Activated CD4-positive, alpha-beta memory T cell treated with anti-CD3 and anti-CD28 coated beads for 36 hours (primary cell): Measurements from ENCODE around the gene SLC7A5. TPM values are rescaled to one million over a fixed set of nuclear protein-coding genes. Genes with fewer than 3 reads are reported as not detected.
"Not testable (repeated sequence)": the region's sequence is repeated elsewhere in the genome, so short reads cannot be mapped to it uniquely, and the experiment has no call there.

Experiments used
- CTCF ChIA-PET: fragments of 350-600 bp; sonication (Branson Sonifier 250); formaldehyde crosslinking; loops from one replicate; lab custom pipeline; 2021; ENCODE audit warnings: antibody characterized with exemption, inconsistent platforms; lab: Charles Lee
- POLR2A ChIA-PET: fragments of 350-600 bp; sonication (Branson Sonifier 250); formaldehyde crosslinking; loops from one replicate; lab custom pipeline; 2021; ENCODE audit warnings: antibody characterized with exemption; lab: Charles Lee
- DNase-seq: peaks from one replicate; pipeline ENCODE4 v3.0.0-alpha.2; 2020
- H3K27ac Mint-ChIP-seq: one replicate; pipeline ENCODE4 v1.8.0; 2021; ENCODE audit warnings: mixed read lengths
- H3K27me3 Mint-ChIP-seq: one replicate; pipeline ENCODE4 v1.8.0; 2021; ENCODE audit warnings: mixed read lengths
- H3K36me3 Mint-ChIP-seq: one replicate; pipeline ENCODE4 v1.8.0; 2021; ENCODE audit warnings: mixed read lengths
- H3K4me1 Mint-ChIP-seq: one replicate; pipeline ENCODE4 v1.8.0; 2021; ENCODE audit warnings: low read depth, mixed read lengths
- H3K4me3 Mint-ChIP-seq: one replicate; pipeline ENCODE4 v1.8.0; 2021; ENCODE audit warnings: mild to moderate bottlenecking, mixed read lengths
- H3K9me3 Mint-ChIP-seq: one replicate; pipeline ENCODE4 v1.8.0; 2021; ENCODE audit warnings: mixed read lengths
- intact Hi-C: fragments of 100-400 bp; cut with micrococcal nuclease; formaldehyde crosslinking; loops from one replicate; pipeline ENCODE4 v1.15.1; 2023
- total RNA-seq, 2 experiments: library from RNA; stranded (reverse); gene quantifications; one replicate each; pipeline ENCODE4 v1.2.3, GENCODE V29; 2021

SLC7A5 gene
- total RNA-seq, 2 experiments from 2014 or later, result 262 TPM

DNA sequence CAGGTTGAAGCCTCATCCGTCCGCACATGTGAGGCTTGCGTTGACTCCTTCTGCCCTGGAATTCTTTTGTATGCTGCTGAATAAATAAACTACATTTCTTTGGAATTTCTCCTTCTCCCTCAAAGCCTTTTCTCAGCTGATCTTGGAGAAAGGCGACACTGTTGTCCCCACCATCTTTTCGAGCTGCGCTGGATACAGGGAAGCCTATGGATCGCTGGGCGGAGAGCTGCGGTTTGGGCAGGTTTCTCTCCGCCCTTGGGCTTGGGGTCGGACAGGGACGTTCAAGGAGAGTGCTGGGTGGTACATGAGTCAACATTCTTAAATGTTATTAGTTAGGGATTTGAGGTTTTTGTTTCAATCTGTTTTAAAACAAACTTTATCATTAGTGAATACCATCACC, 31.2 kb upstream of the SLC7A5 start:
- H3K4me3 Mint-ChIP-seq, H3K27me3 Mint-ChIP-seq, POLR2A ChIA-PET, DNase-seq, H3K36me3 Mint-ChIP-seq, H3K27ac Mint-ChIP-seq, H3K9me3 Mint-ChIP-seq: not testable (repeated sequence)
- CTCF ChIA-PET, result interaction anchor here (1.0 to 1.9 kb wide), 2 partner anchors 8 to 51 kb away, joined by 3 to 5 read pairs; no protein-coding TSS in a partner anchor
- peaks cover 43% of the 10 kb centered on the region for H3K4me1 Mint-ChIP-seq
- intact Hi-C loops, result loop anchor here (10.0 kb wide), 1 partner anchor 46 kb away; no protein-coding TSS in a partner anchor

DNA sequence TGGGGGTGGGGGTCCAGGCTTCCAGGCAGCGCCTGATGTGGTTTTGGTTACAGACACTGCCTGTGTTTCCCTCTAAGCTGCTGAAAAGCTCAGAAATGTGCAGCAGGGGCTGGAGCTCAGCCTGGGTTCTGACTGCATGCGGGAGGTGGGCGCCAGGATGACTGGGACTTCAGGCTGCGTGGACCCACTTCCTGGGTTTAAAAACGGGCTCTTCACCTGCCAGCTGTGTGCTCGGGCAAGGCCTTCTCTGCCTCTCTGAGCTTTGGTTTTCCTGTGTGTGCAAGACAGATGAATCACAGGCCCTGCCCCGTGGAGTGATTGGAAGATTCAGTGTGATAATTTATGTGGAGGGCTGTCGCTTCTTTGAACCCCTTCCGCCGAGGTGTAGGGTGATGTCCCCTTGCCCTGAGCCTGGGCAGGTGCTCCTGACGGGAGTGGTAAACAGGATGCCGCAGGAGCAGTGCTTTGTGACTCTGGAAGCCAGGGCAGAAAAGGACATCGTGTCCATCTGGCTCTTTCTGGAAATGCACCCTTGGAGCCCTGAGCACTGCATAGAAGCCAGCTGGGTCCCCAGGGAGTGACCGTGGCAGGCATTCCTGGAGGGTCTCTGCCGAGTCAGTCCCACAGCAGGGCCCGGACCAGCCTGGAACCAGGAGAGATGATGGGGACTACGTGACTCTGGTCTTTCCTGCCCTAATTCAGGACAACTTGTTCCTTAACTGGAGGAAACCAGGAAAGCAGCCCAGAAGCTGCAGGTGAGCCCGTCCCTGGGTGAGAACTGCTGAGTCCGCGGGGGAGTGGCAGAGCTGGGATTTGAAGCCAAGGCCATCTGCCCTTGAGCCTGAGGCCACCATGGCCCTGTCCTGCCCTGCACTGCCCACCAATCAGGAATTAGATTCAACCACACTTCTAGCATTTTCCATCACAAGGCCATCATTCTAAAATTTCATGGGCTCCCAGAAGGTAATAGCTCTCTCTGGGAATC, 28.5 kb upstream of the SLC7A5 start:
- CTCF ChIA-PET, result interaction anchor here (0.7 to 5.4 kb wide), 8 partner anchors 8 to 195 kb away, joined by 3 to 56 read pairs (median 8); no protein-coding TSS in a partner anchor
- peak overlapping the region; percentile 73 for H3K4me3 Mint-ChIP-seq
- H3K27me3 Mint-ChIP-seq, result no peaks in the 10 kb centered on the region
- peak overlapping the region; percentile 99 for H3K27ac Mint-ChIP-seq
- POLR2A ChIA-PET, result interaction anchor here (1.5 to 5.7 kb wide), 4 partner anchors 23 to 129 kb away, joined by 3 to 103 read pairs (median 50); partner anchors contain the start of gene SLC7A5
- peak; percentile 85 for DNase-seq
- no peaks in the 10 kb centered on the region for H3K9me3 Mint-ChIP-seq
- peaks cover 56% of the 10 kb centered on the region for H3K4me1 Mint-ChIP-seq
- H3K36me3 Mint-ChIP-seq, result no peaks in the 10 kb centered on the region
- intact Hi-C loops, result loop anchor here (2.0 kb wide), 1 partner anchor 59 kb away; no protein-coding TSS in a partner anchor

DNA sequence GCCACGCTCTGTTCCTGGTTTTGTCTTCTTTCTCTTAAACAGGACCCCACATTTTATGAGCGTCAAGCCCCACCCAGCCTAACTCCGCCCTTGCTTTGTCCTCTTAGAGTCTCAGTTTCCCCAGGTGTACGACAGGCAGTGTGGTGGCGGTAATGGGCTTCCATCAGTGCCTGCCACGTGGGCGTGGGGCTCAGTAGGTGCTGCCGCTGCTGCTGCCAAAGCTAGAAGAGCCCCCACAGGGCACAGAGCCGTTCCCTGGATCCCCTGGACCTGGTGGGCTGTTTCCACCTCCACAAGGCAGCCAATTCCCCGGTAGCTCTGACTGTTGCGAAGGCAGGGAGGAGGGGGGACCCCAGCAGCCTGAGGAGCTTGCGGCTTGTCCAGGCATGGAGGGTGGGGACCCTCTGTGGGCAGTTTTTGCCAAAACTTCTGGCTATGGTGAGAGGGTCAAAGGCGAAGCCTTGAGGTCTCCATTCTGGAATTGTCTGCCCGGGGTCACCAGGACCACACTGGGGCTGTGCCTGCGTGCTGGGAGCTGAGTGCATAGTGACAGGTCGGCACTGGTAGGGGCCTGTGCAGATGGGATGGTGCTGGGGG, 27.7 kb upstream of the SLC7A5 start:
- ChIA-PET POLR2A (interaction anchor here (1.5 to 5.7 kb wide), 4 partner anchors 22 to 128 kb away, joined by 3 to 103 read pairs (median 50); partner anchors contain the start of gene SLC7A5), CTCF (interaction anchor here (0.7 to 5.4 kb wide), 8 partner anchors 9 to 194 kb away, joined by 3 to 56 read pairs (median 8); no protein-coding TSS in a partner anchor)
- peak overlapping the region; percentile 73 for H3K4me3 Mint-ChIP-seq
- peak overlapping the region; percentile 99 for H3K27ac Mint-ChIP-seq
- DNase-seq, H3K9me3 Mint-ChIP-seq, H3K27me3 Mint-ChIP-seq, H3K36me3 Mint-ChIP-seq: not testable (repeated sequence)
- H3K4me1 Mint-ChIP-seq, result peaks cover 51% of the 10 kb centered on the region
- intact Hi-C loops, result loop anchor here (2.0 kb wide), 1 partner anchor 60 kb away; no protein-coding TSS in a partner anchor

DNA sequence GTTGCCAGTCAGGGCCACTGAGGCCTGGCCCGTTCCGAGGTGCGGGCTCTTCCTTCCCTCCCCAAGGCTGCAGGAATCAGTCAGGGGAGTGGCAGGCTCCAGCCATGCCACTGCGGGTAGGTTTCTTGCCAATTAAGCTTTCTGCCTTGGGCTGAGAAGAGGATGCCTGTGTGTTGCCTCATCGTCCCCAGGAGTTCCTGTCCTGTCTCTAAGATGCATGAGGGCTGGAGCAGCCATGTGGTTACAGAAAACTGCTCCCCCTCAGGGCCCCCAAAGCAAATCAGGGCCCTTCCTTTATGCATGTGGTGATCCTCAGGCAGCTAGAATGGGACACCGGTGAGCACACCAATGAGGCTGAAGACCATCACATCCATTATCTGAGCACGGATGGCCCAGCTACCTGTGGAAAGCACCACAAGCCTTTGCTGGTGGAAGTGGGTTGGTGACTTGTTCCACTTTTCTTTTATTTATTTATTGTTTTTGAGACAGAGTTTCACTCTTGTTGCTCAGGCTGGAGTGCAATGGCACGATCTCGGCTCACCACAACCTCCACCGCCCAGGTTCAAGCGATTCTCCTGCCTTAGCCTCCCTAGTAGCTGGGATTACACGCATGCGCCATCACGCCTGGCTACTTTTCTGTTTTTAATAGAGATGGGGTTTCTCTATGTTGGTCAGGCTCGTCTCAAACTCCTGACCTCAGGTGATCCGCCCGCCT, 27.0 kb upstream of the SLC7A5 start:
- H3K27ac Mint-ChIP-seq, result peak overlapping the region; percentile 99
- peak; percentile 49 for DNase-seq
- not testable (repeated sequence) for H3K27me3 Mint-ChIP-seq, H3K9me3 Mint-ChIP-seq, H3K36me3 Mint-ChIP-seq
- intact Hi-C loops, result loop anchor here (2.0 kb wide), 1 partner anchor 60 kb away; no protein-coding TSS in a partner anchor
- H3K4me3 Mint-ChIP-seq, result peak overlapping the region; percentile 73
- peaks cover 51% of the 10 kb centered on the region for H3K4me1 Mint-ChIP-seq
- ChIA-PET POLR2A (interaction anchor here (1.0 to 5.7 kb wide), 5 partner anchors 21 to 695 kb away, joined by 3 to 103 read pairs (median 36); partner anchors contain the start of genes BANP and SLC7A5), CTCF (interaction anchor here (0.9 to 5.4 kb wide), 12 partner anchors 9 to 116 kb away, joined by 3 to 56 read pairs (median 8); partner anchors contain the start of gene SLC7A5)

DNA sequence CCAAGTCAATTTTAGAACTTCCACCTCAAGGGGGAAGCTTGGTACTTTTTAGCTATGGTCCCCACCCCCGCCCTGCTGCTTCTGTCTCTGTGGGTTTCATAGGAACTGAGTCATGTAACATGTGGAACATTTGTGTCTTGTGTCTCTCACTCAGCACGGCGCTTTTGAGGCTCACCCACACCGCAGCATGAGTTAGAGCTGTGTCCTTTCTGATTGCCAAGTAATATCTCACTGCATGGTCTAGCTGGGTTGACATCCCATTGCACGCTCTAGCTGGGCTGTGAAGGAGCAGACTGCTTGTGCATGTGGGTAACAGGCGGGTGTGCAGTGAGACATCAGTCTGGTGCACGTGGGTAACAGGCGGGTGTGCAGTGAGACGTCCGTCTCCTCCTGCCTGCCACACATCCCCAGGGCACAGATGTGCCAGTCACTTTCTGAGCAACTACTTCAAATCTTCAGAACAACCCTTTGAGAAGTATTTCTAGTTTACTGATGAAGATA, 26.4 kb upstream of the SLC7A5 start:
- DNase-seq, result peak; percentile 96
- Mint-ChIP-seq H3K36me3 (no peaks in the 10 kb centered on the region), H3K9me3 (no peaks in the 10 kb centered on the region), H3K4me3 (peak overlapping the region; percentile 58), H3K27ac (peak overlapping the region; percentile 99), H3K27me3 (no peaks in the 10 kb centered on the region), H3K4me1 (peaks cover 51% of the 10 kb centered on the region)
- POLR2A ChIA-PET, result interaction anchor here (1.0 to 5.7 kb wide), 5 partner anchors 21 to 696 kb away, joined by 3 to 103 read pairs (median 36); partner anchors contain the start of genes BANP and SLC7A5
- CTCF ChIA-PET, result interaction anchor here (0.7 to 5.4 kb wide), 10 partner anchors 12 to 127 kb away, joined by 3 to 56 read pairs (median 8); partner anchors contain the start of gene SLC7A5
- intact Hi-C loops, result loop anchor here (1.0 to 2.0 kb wide), 6 partner anchors 14 to 118 kb away; partner anchors contain the start of gene BANP

DNA sequence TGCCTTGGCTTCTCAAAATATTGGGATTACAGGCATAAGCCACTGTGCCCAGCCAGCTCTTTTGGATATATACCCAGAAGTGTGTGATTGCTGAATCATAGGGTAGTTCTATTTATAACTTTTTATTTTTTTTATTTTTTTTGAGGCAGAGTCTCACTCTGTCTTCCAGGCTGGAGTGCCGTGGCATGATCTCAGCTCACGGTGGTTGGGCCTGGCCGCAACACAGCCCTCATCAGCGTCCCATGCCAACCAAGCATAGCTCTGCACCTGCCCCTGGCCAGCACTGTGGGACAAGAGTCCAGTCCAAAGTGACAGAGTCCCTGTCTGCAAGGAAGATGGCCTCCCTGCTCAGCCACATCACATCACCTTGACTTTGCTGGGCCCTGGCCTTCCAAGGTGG, 24.7 kb upstream of the SLC7A5 start:
- intact Hi-C loops, result loop anchor here (2.0 kb wide), 1 partner anchor 57 kb away; the partner anchor contains the start of gene BANP
- H3K4me3 Mint-ChIP-seq, H3K27ac Mint-ChIP-seq, H3K27me3 Mint-ChIP-seq, H3K36me3 Mint-ChIP-seq, DNase-seq, H3K9me3 Mint-ChIP-seq: not testable (repeated sequence)
- ChIA-PET POLR2A (interaction anchor here (0.6 to 5.7 kb wide), 3 partner anchors 19 to 129 kb away, joined by 3 to 103 read pairs (median 65); partner anchors contain the start of gene SLC7A5), CTCF (interaction anchor here (1.1 kb wide), 1 partner anchor 23 kb away, joined by 3 read pairs; no protein-coding TSS in a partner anchor)
- peaks cover 56% of the 10 kb centered on the region for H3K4me1 Mint-ChIP-seq

DNA sequence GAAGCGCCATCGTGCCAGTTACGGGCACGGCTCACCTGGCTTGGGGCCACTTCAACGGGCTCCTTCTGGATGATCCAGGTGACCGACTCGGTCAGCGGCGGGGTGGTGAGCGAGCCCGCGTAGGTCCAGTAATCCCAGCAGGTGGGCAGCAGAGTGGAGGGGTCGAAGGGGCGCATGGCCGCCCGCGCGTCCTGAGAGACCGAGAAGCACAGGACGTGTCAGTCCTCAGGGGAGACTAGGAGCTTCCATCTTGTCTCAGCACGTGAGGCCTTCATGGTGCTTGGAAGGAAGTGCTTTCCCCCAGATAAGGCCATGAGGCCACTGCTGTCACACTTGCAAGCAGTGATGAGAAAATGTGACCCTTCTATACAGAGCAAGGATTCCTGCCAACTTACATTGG, 22.5 kb upstream of the SLC7A5 start:
- Mint-ChIP-seq H3K27ac (no peak overlapping the region), H3K27me3 (no peaks in the 10 kb centered on the region), H3K9me3 (peaks cover 8% of the 10 kb centered on the region), H3K4me3 (no peak overlapping the region), H3K4me1 (peaks cover 35% of the 10 kb centered on the region), H3K36me3 (peaks cover 1% of the 10 kb centered on the region)
- ChIA-PET POLR2A (no interaction called here), CTCF (interaction anchor here (0.9 to 1.2 kb wide), 2 partner anchors 17 to 113 kb away, joined by 3 to 5 read pairs; no protein-coding TSS in a partner anchor)
- intact Hi-C loops, result no loop called here
- DNase-seq, result no peak

DNA sequence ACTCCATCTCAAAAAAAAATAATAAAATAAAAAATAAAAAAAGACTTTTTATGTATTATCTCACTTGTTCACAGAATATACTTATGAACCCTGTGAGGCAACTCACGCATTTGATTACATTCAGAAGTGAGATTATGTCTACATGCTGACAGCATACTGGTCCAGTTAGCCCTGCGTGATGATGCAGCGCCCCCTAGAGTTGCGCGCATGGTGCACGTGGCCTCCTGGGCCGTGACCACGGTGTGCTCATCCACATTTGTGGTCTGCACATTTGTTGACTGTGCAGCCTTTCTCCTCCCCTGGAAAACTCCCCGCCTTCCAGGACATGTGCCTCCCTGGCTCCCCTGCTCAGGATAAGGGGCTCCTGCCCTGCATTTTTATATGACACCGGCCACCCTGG, 20.5 kb upstream of the SLC7A5 start:
- H3K9me3 Mint-ChIP-seq, H3K36me3 Mint-ChIP-seq, intact Hi-C loops, H3K27ac Mint-ChIP-seq, POLR2A ChIA-PET, H3K27me3 Mint-ChIP-seq, H3K4me3 Mint-ChIP-seq: not testable (repeated sequence)
- CTCF ChIA-PET, result interaction anchor here (1.2 kb wide), 1 partner anchor 18 kb away, joined by 3 read pairs; no protein-coding TSS in a partner anchor
- H3K4me1 Mint-ChIP-seq, result peaks cover 17% of the 10 kb centered on the region
- DNase-seq, result peak; percentile 80

DNA sequence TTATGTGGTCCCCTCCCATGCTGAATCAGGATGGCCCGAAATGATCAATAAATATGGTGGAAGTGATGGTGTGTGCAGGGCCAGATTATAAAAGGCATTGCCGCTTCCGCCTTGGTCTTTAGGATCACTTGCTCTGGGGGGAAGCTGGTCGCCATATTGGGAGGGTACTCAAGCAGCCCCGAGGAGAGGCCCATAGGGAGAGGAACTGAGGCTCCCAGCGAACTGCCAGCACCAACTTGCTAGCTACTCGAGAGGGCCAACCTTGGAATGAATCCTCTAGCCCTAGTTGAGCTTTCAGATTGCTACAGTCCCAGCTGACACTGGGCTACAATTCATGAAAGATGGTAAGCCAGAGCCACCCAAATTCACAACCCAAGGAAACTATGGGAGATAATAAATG, 19.0 kb upstream of the SLC7A5 start:
- H3K9me3 Mint-ChIP-seq, H3K4me1 Mint-ChIP-seq, DNase-seq, H3K4me3 Mint-ChIP-seq, H3K27me3 Mint-ChIP-seq, H3K27ac Mint-ChIP-seq, intact Hi-C loops, H3K36me3 Mint-ChIP-seq, POLR2A ChIA-PET: not testable (repeated sequence)
- CTCF ChIA-PET, result interaction anchor here (1.2 kb wide), 1 partner anchor 17 kb away, joined by 3 read pairs; no protein-coding TSS in a partner anchor

DNA sequence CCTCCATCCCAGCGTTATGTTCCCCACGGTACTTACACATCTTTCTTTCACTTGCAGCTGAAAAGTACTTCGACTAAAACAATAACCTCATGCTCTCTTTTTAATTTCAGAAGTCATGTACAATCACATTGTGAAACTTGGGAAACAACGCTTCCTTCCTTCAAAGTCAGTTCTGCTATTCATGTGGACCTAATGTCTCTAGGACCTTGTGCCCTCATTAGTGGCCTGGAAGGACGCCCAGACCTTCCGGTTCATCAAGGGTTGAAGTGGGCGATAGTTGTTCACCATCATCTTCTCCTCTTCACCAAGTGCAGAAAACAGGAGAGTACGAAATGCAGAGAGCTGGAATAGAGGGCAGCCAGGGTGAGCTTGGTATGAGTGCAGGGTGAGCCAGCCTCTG, 18.6 kb upstream of the SLC7A5 start:
- POLR2A ChIA-PET, H3K27ac Mint-ChIP-seq, H3K9me3 Mint-ChIP-seq, CTCF ChIA-PET, DNase-seq, H3K27me3 Mint-ChIP-seq, intact Hi-C loops, H3K4me3 Mint-ChIP-seq, H3K36me3 Mint-ChIP-seq, H3K4me1 Mint-ChIP-seq: not testable (repeated sequence)
